GM18498 (cell line): Measurements from ENCODE around the gene FCGR1A.
A peak's percentile ranks its signal among the peaks of the same experiment; 100 is the strongest.
"Not testable (repeated sequence)": the region's sequence is repeated elsewhere in the genome, so short reads cannot be mapped to it uniquely, and the experiment has no call there.

Source experiments
- ATAC-seq: cut with Tn5 transposase; IDR thresholded peaks from one replicate; pipeline ENCODE4 v1.9.1; 2021; ENCODE audit warnings: mild to moderate bottlenecking, moderate library complexity; ENCODE audit not compliant: unreplicated experiment

The FCGR1A gene

GRCh38 chr1:149775510-149776147 lies 6.9 kb upstream of the FCGR1A start:
- ATAC-seq: not testable (repeated sequence)

- not testable (repeated sequence) for ATAC-seq
These were observed 5.4 kb upstream of the FCGR1A start for GRCh38 chr1:149777084-149777483.

GRCh38 chr1:149778313-149778712 lies 4.2 kb upstream of the FCGR1A start:
- not testable (repeated sequence) for ATAC-seq

- ATAC-seq: not testable (repeated sequence)
These were observed 995 bp upstream of the FCGR1A start for GRCh38 chr1:149781413-149781984.

GRCh38 chr1:149783289-149783688 lies 795 bp downstream of the FCGR1A start:
- ATAC-seq: not testable (repeated sequence)

- not testable (repeated sequence) for ATAC-seq
These were observed 1.4 kb downstream of the FCGR1A start for GRCh38 chr1:149783868-149784267.

- ATAC-seq: not testable (repeated sequence)
These were observed 5.4 kb downstream of the FCGR1A start for GRCh38 chr1:149787688-149788451.

- peak; percentile 78 for ATAC-seq
These were observed 10.0 kb downstream of the FCGR1A start for GRCh38 chr1:149792502-149792901.

GRCh38 chr1:149792912-149793515 lies 10.5 kb downstream of the FCGR1A start:
- peak; percentile 88 for ATAC-seq

- not testable (repeated sequence) for ATAC-seq
These were observed 11.4 kb downstream of the FCGR1A start for GRCh38 chr1:149793885-149794284.

- not testable (repeated sequence) for ATAC-seq
These were observed 19.1 kb downstream of the FCGR1A start for GRCh38 chr1:149801628-149802027.

GRCh38 chr1:149804417-149805080 lies 22.1 kb downstream of the FCGR1A start:
- ATAC-seq: not testable (repeated sequence)

GRCh38 chr1:149810697-149811405 lies 28.4 kb downstream of the FCGR1A start:
- ATAC-seq: not testable (repeated sequence)

- ATAC-seq: peak; percentile 19
These were observed 29.0 kb downstream of the FCGR1A start for GRCh38 chr1:149811514-149811889.

- peak; percentile 85 for ATAC-seq
These were observed 29.7 kb downstream of the FCGR1A start for GRCh38 chr1:149811890-149812829.

GRCh38 chr1:149812893-149813801 lies 30.7 kb downstream of the FCGR1A start:
- peak; percentile 39 for ATAC-seq

- ATAC-seq: not testable (repeated sequence)
These were observed 37.9 kb downstream of the FCGR1A start for GRCh38 chr1:149820387-149820786.

- ATAC-seq: not testable (repeated sequence)
These were observed 44.1 kb downstream of the FCGR1A start for GRCh38 chr1:149826555-149826954.
